Neural progenitor cell (in vitro differentiated cells): ENCODE results near the gene TMEM263.

Experiments used
- EZH2 ChIP-seq: fragments of 200-600 bp; sonication (generic); IDR thresholded peaks from 2 replicates; pipeline ENCODE4 v1.6.1; 2017; ENCODE audit warnings: antibody characterized with exemption, mild to moderate bottlenecking, moderate library complexity
- EZH2phosphoT487 ChIP-seq: fragments of 200-600 bp; sonication (generic); IDR thresholded peaks from 2 replicates; pipeline ENCODE4 v1.6.1; 2017; ENCODE audit warnings: antibody characterized with exemption
- TF ChIP-seq, protein P1 (sequence below): fragments of 200-600 bp; sonication (generic); IDR thresholded peaks from 2 replicates; pipeline ENCODE4 v1.5.1; 2017; ENCODE audit warnings: antibody characterized with exemption, mild to moderate bottlenecking

DNA sequence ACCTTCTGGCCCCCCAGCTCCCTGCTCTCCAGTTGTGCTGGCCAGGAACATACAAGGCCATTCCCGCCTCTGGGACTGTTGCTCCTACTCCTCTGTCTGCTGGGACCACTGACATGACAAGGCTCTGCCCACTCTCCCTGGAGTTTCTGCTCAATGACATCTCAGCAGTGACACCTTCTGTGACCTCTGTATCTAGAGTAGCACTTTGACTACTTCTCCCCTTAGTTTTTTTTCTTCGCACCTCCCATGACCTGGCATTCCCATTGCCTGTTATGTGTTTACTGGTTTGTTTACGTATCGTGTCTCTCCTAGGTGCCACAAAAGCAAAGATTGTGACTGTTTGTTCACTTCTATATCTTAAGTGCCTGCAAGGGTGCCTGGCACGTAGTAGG lies 40.1 kb upstream of the TMEM263 start:
- TF ChIP-seq, protein P1, sequence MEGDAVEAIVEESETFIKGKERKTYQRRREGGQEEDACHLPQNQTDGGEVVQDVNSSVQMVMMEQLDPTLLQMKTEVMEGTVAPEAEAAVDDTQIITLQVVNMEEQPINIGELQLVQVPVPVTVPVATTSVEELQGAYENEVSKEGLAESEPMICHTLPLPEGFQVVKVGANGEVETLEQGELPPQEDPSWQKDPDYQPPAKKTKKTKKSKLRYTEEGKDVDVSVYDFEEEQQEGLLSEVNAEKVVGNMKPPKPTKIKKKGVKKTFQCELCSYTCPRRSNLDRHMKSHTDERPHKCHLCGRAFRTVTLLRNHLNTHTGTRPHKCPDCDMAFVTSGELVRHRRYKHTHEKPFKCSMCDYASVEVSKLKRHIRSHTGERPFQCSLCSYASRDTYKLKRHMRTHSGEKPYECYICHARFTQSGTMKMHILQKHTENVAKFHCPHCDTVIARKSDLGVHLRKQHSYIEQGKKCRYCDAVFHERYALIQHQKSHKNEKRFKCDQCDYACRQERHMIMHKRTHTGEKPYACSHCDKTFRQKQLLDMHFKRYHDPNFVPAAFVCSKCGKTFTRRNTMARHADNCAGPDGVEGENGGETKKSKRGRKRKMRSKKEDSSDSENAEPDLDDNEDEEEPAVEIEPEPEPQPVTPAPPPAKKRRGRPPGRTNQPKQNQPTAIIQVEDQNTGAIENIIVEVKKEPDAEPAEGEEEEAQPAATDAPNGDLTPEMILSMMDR: no peak
- TF ChIP-seq EZH2: no peak
- TF ChIP-seq EZH2phosphoT487: no peak
